Hepatocyte (in vitro differentiated cells): ENCODE measurements around the gene NOL6. TPM values are rescaled to one million over a fixed set of nuclear protein-coding genes. Genes with fewer than 3 reads are reported as not detected.

Experiments used
- DNase-seq: peaks from one replicate; pipeline ENCODE4 v3.0.0-alpha.2; 2016; ENCODE audit warnings: low spot score
- H2AFZ ChIP-seq: fragments of 200-600 bp; sonication (generic); 2 replicates; pipeline ENCODE4 v1.6.0; 2016; ENCODE audit warnings: antibody characterized with exemption, mild to moderate bottlenecking
- H3K27ac ChIP-seq: fragments of 200-600 bp; sonication (generic); 2 replicates; pipeline ENCODE4 v1.5.1; 2016; ENCODE audit warnings: mild to moderate bottlenecking
- H3K27me3 ChIP-seq: fragments of 200-600 bp; sonication (generic); 2 replicates; pipeline ENCODE4 v1.6.1; 2016
- H3K36me3 ChIP-seq: fragments of 200-600 bp; sonication (generic); replicated peaks from 2 replicates; pipeline ENCODE4 v1.5.1; 2016; ENCODE audit warnings: low read depth; ENCODE audit not compliant: insufficient read depth
- H3K4me1 ChIP-seq: fragments of 200-600 bp; sonication (generic); 2 replicates; pipeline ENCODE4 v1.5.1; 2016; ENCODE audit warnings: mild to moderate bottlenecking, moderate library complexity; ENCODE audit not compliant: insufficient read depth
- H3K4me2 ChIP-seq: fragments of 200-600 bp; sonication (generic); 2 replicates; pipeline ENCODE4 v1.6.0; 2016
- H3K4me3 ChIP-seq: fragments of 200-600 bp; sonication (generic); 2 replicates; pipeline ENCODE4 v1.5.1; 2016; ENCODE audit warnings: mild to moderate bottlenecking
- H3K79me2 ChIP-seq: fragments of 200-600 bp; sonication (generic); 2 replicates; pipeline ENCODE4 v1.6.0; 2017; ENCODE audit warnings: mild to moderate bottlenecking
- H3K9me2 ChIP-seq: fragments of 200-600 bp; sonication (generic); replicated peaks from 2 replicates; pipeline ENCODE4 v1.6.0; 2017; ENCODE audit warnings: mild to moderate bottlenecking; ENCODE audit not compliant: insufficient read depth
- H3K9me3 ChIP-seq: fragments of 200-600 bp; sonication (generic); 2 replicates; pipeline ENCODE4 v1.5.1; 2016; ENCODE audit warnings: low read depth, mild to moderate bottlenecking
- H4K20me1 ChIP-seq: fragments of 200-600 bp; sonication (generic); 2 replicates; pipeline ENCODE4 v1.6.0; 2016; ENCODE audit warnings: mild to moderate bottlenecking; ENCODE audit not compliant: insufficient read depth, poor library complexity, severe bottlenecking
- CTCF ChIP-seq: fragments of 200-600 bp; sonication (generic); IDR thresholded peaks from 2 replicates; pipeline ENCODE4 v1.5.1; 2016; ENCODE audit warnings: antibody characterized with exemption, mild to moderate bottlenecking; ENCODE audit not compliant: poor library complexity
- EZH2 ChIP-seq: fragments of 200-600 bp; sonication (generic); IDR thresholded peaks from 2 replicates; pipeline ENCODE4 v1.6.1; 2016; ENCODE audit warnings: antibody characterized with exemption, mild to moderate bottlenecking, borderline replicate concordance
- EZH2phosphoT487 ChIP-seq: fragments of 200-600 bp; sonication (generic); IDR thresholded peaks from one replicate; pipeline ENCODE4 v1.6.1; 2018; ENCODE audit warnings: antibody characterized with exemption, mild to moderate bottlenecking, low read depth, moderate library complexity; ENCODE audit not compliant: unreplicated experiment, severe bottlenecking
- WGBS: methylation state at CpG from one replicate; pipeline ENCODE4 v1.1.6; 2016; ENCODE audit warnings: low lambda C conversion rate; ENCODE audit errors: missing lambda C conversion rate; 5-methylcytosine and 5-hydroxymethylcytosine counted together
- polyA plus RNA-seq: library from polyadenylated mRNA; unstranded; fragments of >200 nt; fragmentation: Nextera tagmentation; extraction: Ambion mirVana; gene quantifications from 2 replicates; pipeline ENCODE4 v1.2.1, GENCODE V29; 2016
- total RNA-seq: library from RNA; depleted of rRNA; stranded (reverse); fragments of >200 nt; gene quantifications from 2 replicates; pipeline ENCODE4 v1.2.3, GENCODE V29; 2014

Gene NOL6
- total and polyA plus RNA-seq, 2 experiments from 2014 or later: 20.6 to 21.9 TPM

DNA sequence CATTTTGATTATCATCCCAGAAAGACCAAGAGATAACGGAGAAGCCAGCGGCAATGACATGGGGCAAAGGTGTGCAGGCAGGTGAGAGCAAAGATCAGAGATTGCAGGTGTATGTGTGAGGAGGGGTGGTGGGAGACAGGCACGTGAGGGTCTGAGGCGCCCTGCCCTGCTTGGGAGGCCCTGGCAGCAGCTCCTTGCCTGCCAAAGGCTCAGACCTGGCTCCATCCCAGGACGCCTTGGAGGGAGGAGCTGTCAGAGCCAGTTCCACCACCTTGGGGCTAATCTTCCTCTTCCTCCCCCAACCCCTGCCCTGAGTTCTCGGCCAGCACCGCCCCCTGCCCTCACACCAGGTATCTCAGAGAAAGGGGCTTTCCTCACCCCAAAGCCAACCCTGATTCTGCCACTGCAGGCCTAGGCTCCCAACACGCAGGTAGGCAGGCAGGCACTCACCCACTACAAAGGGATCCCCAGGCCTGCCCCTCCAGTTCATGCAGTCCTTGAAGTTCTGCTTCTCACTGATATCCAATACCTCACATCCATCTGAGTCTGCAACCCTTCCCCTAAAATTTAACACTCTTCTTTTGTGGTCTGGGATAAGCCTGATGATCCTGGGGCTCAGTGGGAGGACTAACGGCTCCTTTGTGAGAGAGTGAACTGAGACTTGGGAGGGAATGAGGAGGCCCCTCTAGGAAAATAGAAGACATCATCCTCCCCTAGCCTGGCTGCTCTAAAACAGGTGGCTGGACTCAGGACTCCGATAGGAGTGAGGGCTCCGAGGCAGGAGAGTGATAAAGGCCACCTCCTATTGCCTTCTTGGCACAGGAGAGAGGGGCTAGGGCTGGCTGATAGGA lies 28.1 kb downstream of the NOL6 start:
- Histone ChIP-seq H4K20me1 (no peaks in the 10 kb centered on the region), H3K79me2 (no peaks in the 10 kb centered on the region), H3K4me3 (no peak overlapping the region), H3K27me3 (no peaks in the 10 kb centered on the region), H3K36me3 (no peaks in the 10 kb centered on the region), H3K4me1 (peaks cover 23% of the 10 kb centered on the region), H3K4me2 (peak overlapping the region; percentile 93), H3K9me2 (no peaks in the 10 kb centered on the region), H2AFZ (no peak overlapping the region), H3K9me3 (no peaks in the 10 kb centered on the region), H3K27ac (peak overlapping the region; percentile 88)
- TF ChIP-seq EZH2: no peak
- TF ChIP-seq CTCF: no peak
- no peak for TF ChIP-seq EZH2phosphoT487
- WGBS: 61% methylated on average over 11 of the region's 11 CpGs
- DNase-seq: peak; percentile 57

DNA sequence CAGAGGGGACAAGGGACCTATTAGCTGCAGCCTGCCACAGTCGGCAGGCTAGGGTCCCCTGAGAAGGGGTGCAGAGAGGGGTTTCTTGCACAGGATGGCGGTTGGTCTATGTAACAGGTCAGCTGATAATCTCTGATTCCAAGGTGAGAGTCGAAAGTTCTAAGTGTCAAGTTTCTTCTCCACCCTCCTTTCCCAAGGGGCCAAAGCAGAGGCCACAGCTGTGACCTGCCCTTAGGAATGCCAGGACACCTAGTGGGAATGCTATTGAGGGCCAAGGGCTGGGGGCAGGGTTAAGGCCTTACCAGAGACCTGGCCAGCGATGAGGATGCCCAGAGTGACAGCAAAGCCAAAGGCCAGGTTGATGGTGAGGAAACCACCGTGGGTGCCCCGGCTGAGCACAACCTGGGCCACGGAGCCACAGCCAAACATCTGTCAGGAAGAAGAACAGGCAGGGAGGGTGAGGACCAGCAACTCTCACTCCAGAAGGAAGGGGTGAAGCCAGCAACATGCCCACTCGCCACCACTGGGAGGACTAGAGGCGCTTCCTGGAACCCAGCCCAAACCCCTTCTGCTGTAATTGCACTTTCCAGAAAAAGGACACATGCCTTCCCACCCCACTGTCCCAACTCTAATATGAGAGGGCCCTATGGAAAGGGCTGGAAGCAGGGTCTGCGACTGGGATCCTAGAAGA lies 30.1 kb downstream of the NOL6 start:
- WGBS: 85% methylated on average over 10 of the region's 10 CpGs
- Histone ChIP-seq H3K79me2 (no peaks in the 10 kb centered on the region), H3K4me3 (no peak overlapping the region), H3K4me2 (no peak overlapping the region), H3K27me3 (no peaks in the 10 kb centered on the region), H3K27ac (peak overlapping the region; percentile 88), H4K20me1 (no peaks in the 10 kb centered on the region), H3K9me3 (no peaks in the 10 kb centered on the region), H3K36me3 (no peaks in the 10 kb centered on the region), H2AFZ (no peak overlapping the region), H3K4me1 (peaks cover 23% of the 10 kb centered on the region), H3K9me2 (no peaks in the 10 kb centered on the region)
- TF ChIP-seq EZH2phosphoT487: no peak
- no peak for TF ChIP-seq EZH2
- no peak for TF ChIP-seq CTCF
- no peak for DNase-seq

- Histone ChIP-seq H3K79me2 (no peaks in the 10 kb centered on the region), H4K20me1 (no peaks in the 10 kb centered on the region), H3K9me2 (no peaks in the 10 kb centered on the region), H3K27me3 (no peaks in the 10 kb centered on the region), H3K9me3 (no peaks in the 10 kb centered on the region), H3K4me3 (no peak overlapping the region), H3K27ac (no peak overlapping the region), H3K4me2 (no peak overlapping the region), H2AFZ (no peak overlapping the region), H3K36me3 (no peaks in the 10 kb centered on the region), H3K4me1 (peaks cover 23% of the 10 kb centered on the region)
- no peak for TF ChIP-seq CTCF
- no peak for TF ChIP-seq EZH2
- TF ChIP-seq EZH2phosphoT487: no peak
- DNase-seq: no peak
- 76% methylated on average over 7 of the region's 9 CpGs for WGBS
Observed at GRCh38 chr9:33443047-33443446, 30.7 kb downstream of the NOL6 start.
